GM12891 (cell line): Measurements from ENCODE around the gene STARD5.

ENCODE experiments used
- DNase-seq: peaks from one replicate; pipeline ENCODE4 v3.0.0; 2011; ENCODE audit warnings: low spot score; ENCODE audit not compliant: insufficient read length
- FAIRE-seq: peaks from 2 replicates; lab custom pipeline; 2011; peaks lifted over from hg19 to GRCh38; lab: Jason Lieb, UNC
- PAX5 ChIP-seq: IDR thresholded peaks from 2 replicates; pipeline ENCODE4 v1.6.1; 2011; ENCODE audit warnings: low read length, moderate library complexity, mild to moderate bottlenecking; ENCODE audit not compliant: insufficient read depth, severe bottlenecking
- POLR2A ChIP-seq: IDR thresholded peaks from 2 replicates; pipeline ENCODE4 v1.6.1; 2011; ENCODE audit warnings: low read depth, low read length, control low read depth
- POLR2AphosphoS5 ChIP-seq: IDR thresholded peaks from 2 replicates; pipeline ENCODE4 v1.6.1; 2011; ENCODE audit warnings: low read depth, low read length, control low read depth
- POU2F2 ChIP-seq: IDR thresholded peaks from 2 replicates; pipeline ENCODE4 v1.6.1; 2011; ENCODE audit warnings: low read depth, mild to moderate bottlenecking, control low read depth, low read length, moderate library complexity
- SPI1 ChIP-seq: IDR thresholded peaks from 2 replicates; pipeline ENCODE4 v1.6.1; 2011; ENCODE audit warnings: low read depth, low read length, control low read depth
- TAF1 ChIP-seq: IDR thresholded peaks from 2 replicates; pipeline ENCODE4 v1.6.1; 2011; ENCODE audit warnings: low read depth, low read length, control low read depth

The STARD5 gene

GRCh38 chr15:81301815-81302399 is 22.0 kb downstream of the STARD5 start:
- TF ChIP-seq PAX5 (no peak), SPI1 (peak; percentile 99), POLR2AphosphoS5 (no peak), POLR2A (peak; percentile 63; the same call in 1 of the 2 replicates), TAF1 (no peak), POU2F2 (peak; percentile 85)
- FAIRE-seq (peak; percentile 94), DNase-seq (peak; percentile 49)

- no peak for DNase-seq
- no peak for FAIRE-seq
- TF ChIP-seq POLR2A (no peak), PAX5 (no peak), SPI1 (peak; percentile 51), POU2F2 (no peak)
Observed at GRCh38 chr15:81301385-81301784, 22.6 kb downstream of the STARD5 start.

DNA sequence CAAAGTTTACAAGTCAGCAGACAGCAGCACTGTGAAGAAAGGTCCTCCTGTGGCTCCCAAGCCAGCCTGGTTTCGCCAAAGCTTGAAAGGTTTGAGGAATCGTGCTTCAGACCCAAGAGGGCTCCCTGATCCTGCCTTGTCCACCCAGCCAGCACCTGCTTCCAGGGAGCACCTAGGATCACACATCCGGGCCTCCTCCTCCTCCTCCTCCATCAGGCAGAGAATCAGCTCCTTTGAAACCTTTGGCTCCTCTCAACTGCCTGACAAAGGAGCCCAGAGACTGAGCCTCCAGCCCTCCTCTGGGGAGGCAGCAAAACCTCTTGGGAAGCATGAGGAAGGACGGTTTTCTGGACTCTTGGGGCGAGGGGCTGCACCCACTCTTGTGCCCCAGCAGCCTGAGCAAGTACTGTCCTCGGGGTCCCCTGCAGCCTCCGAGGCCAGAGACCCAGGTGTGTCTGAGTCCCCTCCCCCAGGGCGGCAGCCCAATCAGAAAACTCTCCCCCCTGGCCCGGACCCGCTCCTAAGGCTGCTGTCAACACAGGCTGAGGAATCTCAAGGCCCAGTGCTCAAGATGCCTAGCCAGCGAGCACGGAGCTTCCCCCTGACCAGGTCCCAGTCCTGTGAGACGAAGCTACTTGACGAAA is 24.2 kb downstream of the STARD5 start:
- DNase-seq (no peak), FAIRE-seq (peak; percentile 70)
- TF ChIP-seq POLR2AphosphoS5 (no peak), POLR2A (0 out of 2 replicates have a peak, but pooled peaks have one; percentile 24)

- DNase-seq (no peak), FAIRE-seq (no peak)
- no peak for TF ChIP-seq TAF1
- TF ChIP-seq POU2F2 = no peak
- no peak; the same call in 1 of the 2 replicates for TF ChIP-seq POLR2AphosphoS5
- TF ChIP-seq PAX5 = no peak
- TF ChIP-seq SPI1 = no peak
- TF ChIP-seq POLR2A = no peak
Observed at GRCh38 chr15:81299156-81299555, 24.8 kb downstream of the STARD5 start.

GRCh38 chr15:81298611-81299010 is 25.3 kb downstream of the STARD5 start:
- DNase-seq (no peak), FAIRE-seq (peak; percentile 77)
- no peak for TF ChIP-seq PAX5
- TF ChIP-seq POU2F2 = no peak
- no peak for TF ChIP-seq POLR2A
- TF ChIP-seq SPI1 = no peak
- TF ChIP-seq TAF1 = no peak
- peak; percentile 7 for TF ChIP-seq POLR2AphosphoS5

- DNase-seq (no peak), FAIRE-seq (peak; percentile 92)
- TF ChIP-seq POU2F2 (no peak), POLR2AphosphoS5 (peak; percentile 30)
Observed at GRCh38 chr15:81297603-81298575, 26.1 kb downstream of the STARD5 start.

GRCh38 chr15:81297147-81297572 is 26.8 kb downstream of the STARD5 start:
- FAIRE-seq (no peak), DNase-seq (no peak)
- TF ChIP-seq POLR2A (peak; percentile 3; the same call in 1 of the 2 replicates), POU2F2 (no peak), PAX5 (no peak), POLR2AphosphoS5 (no peak), TAF1 (no peak), SPI1 (no peak)

GRCh38 chr15:81296673-81297072 is 27.3 kb downstream of the STARD5 start:
- peak; percentile 28 for DNase-seq
- FAIRE-seq = peak; percentile 99
- peak; percentile 69 for TF ChIP-seq TAF1
- peak; percentile 41; the same call in 1 of the 2 replicates for TF ChIP-seq POLR2AphosphoS5
- TF ChIP-seq POU2F2 = peak; percentile 71
- peak; percentile 75; the same call in 1 of the 2 replicates for TF ChIP-seq POLR2A
- no peak for TF ChIP-seq PAX5
- TF ChIP-seq SPI1 = peak; percentile 81

GRCh38 chr15:81296186-81296585 is 27.8 kb downstream of the STARD5 start:
- DNase-seq (no peak), FAIRE-seq (no peak)
- no peak for TF ChIP-seq TAF1
- TF ChIP-seq SPI1 = no peak
- no peak for TF ChIP-seq PAX5
- no peak for TF ChIP-seq POLR2AphosphoS5
- no peak; the same call in 1 of the 2 replicates for TF ChIP-seq POLR2A
- TF ChIP-seq POU2F2 = no peak
